Gastroesophageal sphincter (tissue), 4 donors: ENCODE results near the gene ADGRF3. TPM values are rescaled to one million over a fixed set of nuclear protein-coding genes. Genes with fewer than 3 reads are reported as not detected.
"Not testable (repeated sequence)": the region's sequence is repeated elsewhere in the genome, so short reads cannot be mapped to it uniquely, and the experiment has no call there.

Experiments
- ATAC-seq: fragments of 150-250 bp; one replicate; pipeline ENCODE4 v1.9.1; 2016; ENCODE audit warnings: mild to moderate bottlenecking, moderate library complexity
- H3K27ac ChIP-seq, 4 donors: fragments of 200-600 bp; sonication (generic) in 3 of 4; 1 replicate in 3 of 4; 2 replicates in 1 of 4; pipeline ENCODE4 v1.5.1; 2016 to 2019
- H3K27me3 ChIP-seq: fragments of 200-600 bp; sonication (generic); one replicate; pipeline ENCODE4 v1.5.1; 2019
- H3K36me3 ChIP-seq, 2 donors: fragments of 200-600 bp; sonication (generic); one replicate each; pipeline ENCODE4 v1.5.1; 2019; ENCODE audit warnings: control low read depth in 1 of 2
- H3K4me1 ChIP-seq, 3 donors: fragments of 200-600 bp; sonication (generic); 1 replicate in 2 of 3; 2 replicates in 1 of 3; pipeline ENCODE4 v1.5.1; 2016 to 2019; ENCODE audit warnings: control low read depth in 2 of 3
- H3K4me3 ChIP-seq, 2 donors: fragments of 200-600 bp; sonication (generic); one replicate each; pipeline ENCODE4 v1.5.1; 2019; ENCODE audit warnings: mild to moderate bottlenecking in 1 of 2, moderate library complexity in 1 of 2
- H3K9me3 ChIP-seq, 3 donors: fragments of 200-600 bp; sonication (generic); one replicate each; pipeline ENCODE4 v1.5.1; 2017 to 2019; ENCODE audit warnings: control low read depth in 2 of 3
- EP300 ChIP-seq: sonication (generic); formaldehyde crosslinking; IDR thresholded peaks from one replicate; pipeline ENCODE4 v1.6.1; 2017; ENCODE audit warnings: antibody characterized with exemption, mild to moderate bottlenecking
- POLR2A ChIP-seq, 2 donors: fragments of 450-650 bp; IDR thresholded peaks; one replicate each; pipeline ENCODE4 v1.6.1; 2017; ENCODE audit warnings: antibody characterized with exemption in 2 of 2, mild to moderate bottlenecking in 2 of 2, moderate library complexity in 1 of 2
- POLR2AphosphoS5 ChIP-seq: sonication (generic); formaldehyde crosslinking; IDR thresholded peaks from one replicate; pipeline ENCODE4 v1.6.1; 2017; ENCODE audit warnings: antibody characterized with exemption
- WGBS, 2 donors: methylation state at CpG; one replicate each; pipeline ENCODE4 v1.1.5; 2018; ENCODE audit warnings: low coverage in 1 of 2; 5-methylcytosine and 5-hydroxymethylcytosine counted together
- total RNA-seq, 4 donors: library from RNA; depleted of rRNA; stranded (reverse); fragments of >200 nt; gene quantifications; one replicate each; pipeline ENCODE4 v1.1.0, GENCODE V29; 2016
- TF ChIP-seq, protein P1 (sequence below), 4 experiments: fragments of 200-600 bp in 2 of 4; fragments of 450-650 bp in 2 of 4; sonication (generic) in 1 of 4; IDR thresholded peaks; one replicate each; pipeline ENCODE4 v1.5.1; 2017 to 2019; ENCODE audit warnings: antibody characterized with exemption in 4 of 4, mild to moderate bottlenecking in 2 of 4, moderate library complexity in 2 of 4

Gene ADGRF3
- total RNA-seq, 4 donors from 2014 or later: not detected

DNA sequence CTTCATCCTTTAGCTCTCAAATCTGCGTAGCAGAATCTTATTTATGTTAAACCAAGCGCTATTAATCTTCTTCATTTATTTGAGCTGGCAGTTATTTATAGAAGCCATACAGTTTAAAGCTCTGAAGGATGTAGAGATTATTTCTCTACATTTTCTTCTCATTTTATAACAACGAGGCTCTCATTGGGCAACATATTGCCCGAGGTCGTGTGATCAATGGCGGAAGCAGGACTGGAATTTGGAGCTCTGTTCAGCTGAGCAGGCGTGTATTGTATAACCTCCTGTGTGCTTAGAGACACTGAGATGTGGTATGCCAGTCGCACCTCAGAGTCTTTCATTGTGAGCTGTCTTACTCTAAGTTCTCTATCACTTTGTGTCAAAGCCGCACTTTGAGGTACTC lies 37.6 kb upstream of the ADGRF3 start:
- no peak for ATAC-seq
- TF ChIP-seq, protein P1, sequence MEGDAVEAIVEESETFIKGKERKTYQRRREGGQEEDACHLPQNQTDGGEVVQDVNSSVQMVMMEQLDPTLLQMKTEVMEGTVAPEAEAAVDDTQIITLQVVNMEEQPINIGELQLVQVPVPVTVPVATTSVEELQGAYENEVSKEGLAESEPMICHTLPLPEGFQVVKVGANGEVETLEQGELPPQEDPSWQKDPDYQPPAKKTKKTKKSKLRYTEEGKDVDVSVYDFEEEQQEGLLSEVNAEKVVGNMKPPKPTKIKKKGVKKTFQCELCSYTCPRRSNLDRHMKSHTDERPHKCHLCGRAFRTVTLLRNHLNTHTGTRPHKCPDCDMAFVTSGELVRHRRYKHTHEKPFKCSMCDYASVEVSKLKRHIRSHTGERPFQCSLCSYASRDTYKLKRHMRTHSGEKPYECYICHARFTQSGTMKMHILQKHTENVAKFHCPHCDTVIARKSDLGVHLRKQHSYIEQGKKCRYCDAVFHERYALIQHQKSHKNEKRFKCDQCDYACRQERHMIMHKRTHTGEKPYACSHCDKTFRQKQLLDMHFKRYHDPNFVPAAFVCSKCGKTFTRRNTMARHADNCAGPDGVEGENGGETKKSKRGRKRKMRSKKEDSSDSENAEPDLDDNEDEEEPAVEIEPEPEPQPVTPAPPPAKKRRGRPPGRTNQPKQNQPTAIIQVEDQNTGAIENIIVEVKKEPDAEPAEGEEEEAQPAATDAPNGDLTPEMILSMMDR (IDR thresholded peaks at IDR 0.05): no peak
- TF ChIP-seq POLR2AphosphoS5 (no peak), EP300 (no peak), POLR2A (IDR thresholded peaks at IDR 0.05) (no peak)
- Histone ChIP-seq H3K4me3 (no peak overlapping the region), H3K27ac (no peak overlapping the region), H3K27me3 (no peaks in the 10 kb centered on the region), H3K4me1 (no peaks in the 10 kb centered on the region), H3K9me3 (no peaks in the 10 kb centered on the region), H3K36me3 (peaks cover 0 to 64% of the 10 kb centered on the region in 2 donors)
- WGBS, 2 donors: 69 to 77% methylated on average over 9 of the region's 9 CpGs

DNA sequence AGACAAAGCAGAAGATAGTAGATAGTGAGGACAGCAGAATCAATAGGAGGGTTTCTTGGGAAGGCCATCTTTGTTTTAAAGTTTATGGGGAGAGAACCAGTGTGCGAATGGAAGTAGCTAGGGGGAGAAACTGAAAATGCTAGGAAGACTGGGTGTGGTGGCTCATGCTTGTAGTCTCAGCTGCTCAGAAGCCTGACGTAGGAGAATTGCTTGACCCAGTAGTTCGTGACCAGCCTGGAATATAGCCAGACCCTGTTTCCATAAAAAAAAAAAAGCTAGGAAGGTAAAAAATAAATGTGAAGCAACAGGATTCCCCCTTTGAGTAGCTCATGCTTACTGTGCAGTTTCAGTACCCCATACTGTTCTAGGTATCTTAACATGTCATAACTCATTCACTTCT lies 36.0 kb upstream of the ADGRF3 start:
- peaks cover 0 to 60% of the 10 kb centered on the region in 2 donors for H3K36me3 ChIP-seq
- no peak overlapping the region for H3K27ac ChIP-seq
- H3K27me3 ChIP-seq: no peaks in the 10 kb centered on the region
- TF ChIP-seq POLR2A (IDR thresholded peaks at IDR 0.05) (no peak), POLR2AphosphoS5 (no peak), EP300 (no peak)
- TF ChIP-seq, protein P1 (IDR thresholded peaks at IDR 0.05): no peak
- no peak for ATAC-seq
- no peak overlapping the region for H3K4me3 ChIP-seq
- H3K4me1 ChIP-seq: no peaks in the 10 kb centered on the region
- H3K9me3 ChIP-seq: no peaks in the 10 kb centered on the region
- WGBS, 2 donors: 72 to 93% methylated on average over 3 of the region's 3 CpGs

GRCh38 chr2:26380281-26380680 lies 33.7 kb upstream of the ADGRF3 start:
- H3K36me3 ChIP-seq: peaks cover 0 to 50% of the 10 kb centered on the region in 2 donors
- no peaks in the 10 kb centered on the region for H3K4me1 ChIP-seq
- no peak overlapping the region for H3K27ac ChIP-seq
- H3K27me3 ChIP-seq: no peaks in the 10 kb centered on the region
- no peak for TF ChIP-seq EP300
- TF ChIP-seq, protein P1 (IDR thresholded peaks at IDR 0.05): no peak
- no peak for TF ChIP-seq POLR2AphosphoS5
- TF ChIP-seq POLR2A (IDR thresholded peaks at IDR 0.05): no peak
- WGBS, 2 donors: 78 to 89% methylated on average over 2 of the region's 2 CpGs
- no peak overlapping the region for H3K4me3 ChIP-seq
- H3K9me3 ChIP-seq: no peaks in the 10 kb centered on the region
- ATAC-seq: no peak

DNA sequence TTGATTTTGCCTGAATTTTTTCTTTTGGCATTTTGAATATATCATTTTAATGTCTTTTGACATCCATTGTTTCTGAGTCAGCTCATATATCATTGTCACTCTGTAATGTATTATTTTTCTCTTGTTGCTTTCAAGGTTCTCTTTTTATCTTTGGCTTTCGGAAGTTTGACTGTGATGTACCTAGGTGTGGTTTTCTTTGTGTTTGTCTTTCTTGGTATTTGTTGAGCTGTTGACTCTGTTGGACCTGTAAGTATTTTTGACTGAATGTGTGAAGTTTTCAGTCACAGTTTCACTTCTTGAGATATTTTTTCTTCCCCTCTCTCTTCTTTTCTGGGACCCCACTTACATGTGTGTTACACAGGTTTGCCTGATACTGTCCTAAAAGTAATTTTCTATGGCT lies 30.2 kb upstream of the ADGRF3 start:
- no peaks in the 10 kb centered on the region for H3K4me1 ChIP-seq
- no peak for TF ChIP-seq POLR2AphosphoS5
- TF ChIP-seq POLR2A (IDR thresholded peaks at IDR 0.05): no peak
- no peak for TF ChIP-seq EP300
- TF ChIP-seq, protein P1 (IDR thresholded peaks at IDR 0.05): no peak
- WGBS, 2 donors: 82 to 100% methylated on average over 1 of the region's 1 CpG
- H3K27me3 ChIP-seq: no peaks in the 10 kb centered on the region
- no peak overlapping the region for H3K27ac ChIP-seq
- ATAC-seq: no peak
- peaks cover 0 to 64% of the 10 kb centered on the region in 2 donors for H3K36me3 ChIP-seq
- H3K4me3 ChIP-seq: no peak overlapping the region
- no peaks in the 10 kb centered on the region for H3K9me3 ChIP-seq

- not testable (repeated sequence) for H3K27me3 ChIP-seq, H3K27ac ChIP-seq, H3K4me3 ChIP-seq, H3K4me1 ChIP-seq, ATAC-seq, H3K9me3 ChIP-seq
- WGBS, 2 donors: no CpG with 5 or more reads among the region's 31 CpGs
- H3K36me3 ChIP-seq: peaks cover 0 to 59% of the 10 kb centered on the region in 2 donors
Observed at GRCh38 chr2:26370909-26371308, 24.3 kb upstream of the ADGRF3 start.

- not testable (repeated sequence) for H3K27me3 ChIP-seq, H3K9me3 ChIP-seq, H3K4me3 ChIP-seq, H3K27ac ChIP-seq, H3K4me1 ChIP-seq, ATAC-seq
- WGBS, 2 donors: no CpG with 5 or more reads among the region's 2 CpGs
- peaks cover 0 to 46% of the 10 kb centered on the region in 2 donors for H3K36me3 ChIP-seq
Observed at GRCh38 chr2:26369664-26370063, 23.1 kb upstream of the ADGRF3 start.
